Neuron (in vitro differentiated cells): Measurements from ENCODE around the gene OR4D2.

ENCODE experiments used
- H2AFZ ChIP-seq: one replicate; pipeline ENCODE4 v1.6.1; 2013; ENCODE audit warnings: low read depth, mild to moderate bottlenecking, inconsistent platforms, low read length, moderate library complexity
- H3K27me3 ChIP-seq: one replicate; pipeline ENCODE4 v1.6.1; 2013; ENCODE audit warnings: low read length; ENCODE audit not compliant: insufficient read depth
- H3K36me3 ChIP-seq: one replicate; pipeline ENCODE4 v1.6.1; 2013; ENCODE audit warnings: low read length; ENCODE audit not compliant: insufficient read depth
- H3K4me1 ChIP-seq: one replicate; pipeline ENCODE4 v1.6.1; 2013; ENCODE audit warnings: low read length; ENCODE audit not compliant: insufficient read depth
- H3K4me3 ChIP-seq: 2 replicates; pipeline ENCODE4 v1.5.1; 2013; ENCODE audit warnings: mild to moderate bottlenecking, low read length, moderate library complexity
- H3K9me3 ChIP-seq: one replicate; pipeline ENCODE4 v1.6.1; 2013; ENCODE audit warnings: low read length

OR4D2 gene

GRCh38 chr17:58204796-58205195 lies 38.0 kb downstream of the OR4D2 start:
- Histone ChIP-seq H3K4me3 (no peak overlapping the region), H3K36me3 (peaks cover 26% of the 10 kb centered on the region), H3K27me3 (no peaks in the 10 kb centered on the region), H3K4me1 (no peaks in the 10 kb centered on the region), H3K9me3 (no peaks in the 10 kb centered on the region), H2AFZ (no peak overlapping the region)

GRCh38 chr17:58205936-58206335 lies 39.2 kb downstream of the OR4D2 start:
- Histone ChIP-seq H3K36me3 (peaks cover 36% of the 10 kb centered on the region), H2AFZ (no peak overlapping the region), H3K27me3 (no peaks in the 10 kb centered on the region)

GRCh38 chr17:58207451-58207850 lies 40.7 kb downstream of the OR4D2 start:
- H2AFZ ChIP-seq = no peak overlapping the region
- H3K4me3 ChIP-seq = no peak overlapping the region
- peaks cover 44% of the 10 kb centered on the region for H3K36me3 ChIP-seq
- no peaks in the 10 kb centered on the region for H3K4me1 ChIP-seq
- H3K9me3 ChIP-seq = no peaks in the 10 kb centered on the region
- H3K27me3 ChIP-seq = no peaks in the 10 kb centered on the region

More at GRCh38 chr17:58205936-58206335, 39.2 kb downstream of the OR4D2 start:
- no peak overlapping the region for H3K4me3 ChIP-seq
- no peaks in the 10 kb centered on the region for H3K9me3 ChIP-seq
- no peaks in the 10 kb centered on the region for H3K4me1 ChIP-seq

- Histone ChIP-seq H3K4me1 (no peaks in the 10 kb centered on the region), H3K9me3 (no peaks in the 10 kb centered on the region), H2AFZ (no peak overlapping the region), H3K27me3 (no peaks in the 10 kb centered on the region), H3K36me3 (peaks cover 53% of the 10 kb centered on the region), H3K4me3 (no peak overlapping the region)
These were observed 41.6 kb downstream of the OR4D2 start for GRCh38 chr17:58208344-58208743.

GRCh38 chr17:58210922-58211321 lies 44.1 kb downstream of the OR4D2 start:
- Histone ChIP-seq H3K9me3 (no peaks in the 10 kb centered on the region), H3K36me3 (peaks cover 66% of the 10 kb centered on the region), H3K4me1 (no peaks in the 10 kb centered on the region), H2AFZ (no peak overlapping the region), H3K4me3 (no peak overlapping the region), H3K27me3 (no peaks in the 10 kb centered on the region)

- Histone ChIP-seq H2AFZ (no peak overlapping the region), H3K9me3 (no peaks in the 10 kb centered on the region), H3K4me1 (peaks cover 5% of the 10 kb centered on the region)
These were observed 48.9 kb downstream of the OR4D2 start for GRCh38 chr17:58215685-58216084.

GRCh38 chr17:58217766-58218165 lies 51.0 kb downstream of the OR4D2 start:
- H3K9me3 ChIP-seq = no peaks in the 10 kb centered on the region
- no peak overlapping the region for H3K4me3 ChIP-seq
- H3K36me3 ChIP-seq = peaks cover 29% of the 10 kb centered on the region
- no peaks in the 10 kb centered on the region for H3K27me3 ChIP-seq
- H2AFZ ChIP-seq = no peak overlapping the region
- H3K4me1 ChIP-seq = peaks cover 5% of the 10 kb centered on the region

More at GRCh38 chr17:58215685-58216084, 48.9 kb downstream of the OR4D2 start:
- Histone ChIP-seq H3K4me3 (no peak overlapping the region), H3K27me3 (no peaks in the 10 kb centered on the region), H3K36me3 (peaks cover 42% of the 10 kb centered on the region)

- peaks cover 5% of the 10 kb centered on the region for H3K4me1 ChIP-seq
- H2AFZ ChIP-seq = peak within 1 kb of the TSS; percentile 84
- H3K9me3 ChIP-seq = no peaks in the 10 kb centered on the region
- peak within 1 kb of the TSS; percentile 79 for H3K4me3 ChIP-seq
- no peaks in the 10 kb centered on the region for H3K27me3 ChIP-seq
- peaks cover 19% of the 10 kb centered on the region for H3K36me3 ChIP-seq
These were observed 52.4 kb downstream of the OR4D2 start, which contains the start of gene MKS1 for GRCh38 chr17:58219007-58219788. TSS of gene MKS1 (minus strand) at chr17:58219255. CDS start at chr17:58219230, 25 bp downstream.

- peak overlapping the region; percentile 79 for H3K4me3 ChIP-seq
- peaks cover 5% of the 10 kb centered on the region for H3K4me1 ChIP-seq
- peaks cover 16% of the 10 kb centered on the region for H3K36me3 ChIP-seq
- no peaks in the 10 kb centered on the region for H3K9me3 ChIP-seq
- no peaks in the 10 kb centered on the region for H3K27me3 ChIP-seq
- peak overlapping the region; percentile 84 for H2AFZ ChIP-seq
These were observed 53.0 kb downstream of the OR4D2 start for GRCh38 chr17:58219789-58220183.
